Upper lobe of left lung (tissue), 6 donors: ENCODE data around the gene ATP6V1D. TPM values are rescaled to one million over a fixed set of nuclear protein-coding genes. Genes with fewer than 3 reads are reported as not detected.

Experiments used
- ATAC-seq, 2 donors: fragments of 200-7000 bp; cut with Tn5 transposase; one replicate each; pipeline ENCODE4 v1.9.1; 2022; ENCODE audit warnings: mild to moderate bottlenecking in 2 of 2, moderate library complexity in 2 of 2; ENCODE audit not compliant: low FRiP score in 2 of 2
- DNase-seq, 2 donors: peaks; one replicate each; pipeline ENCODE4 v3.0.0-alpha.2; 2019 to 2020
- H3K27ac ChIP-seq, 4 donors: fragments of 200-600 bp; sonication (generic); one replicate each; pipeline ENCODE4 v1.5.1; 2016 to 2019
- H3K27me3 ChIP-seq, 4 donors: fragments of 200-600 bp; sonication (generic); one replicate each; pipeline ENCODE4 v1.5.1; 2017 to 2019
- H3K36me3 ChIP-seq, 4 donors: fragments of 200-600 bp; sonication (generic); one replicate each; pipeline ENCODE4 v1.5.1; 2016 to 2019
- H3K4me1 ChIP-seq, 4 donors: fragments of 200-600 bp; sonication (generic); one replicate each; pipeline ENCODE4 v1.5.1; 2018 to 2019
- H3K4me3 ChIP-seq, 4 donors: fragments of 200-600 bp; sonication (generic); one replicate each; pipeline ENCODE4 v1.5.1; 2017 to 2019; ENCODE audit warnings: mild to moderate bottlenecking in 2 of 4, moderate library complexity in 1 of 4
- H3K9me3 ChIP-seq, 4 donors: fragments of 200-600 bp; sonication (generic); one replicate each; pipeline ENCODE4 v1.5.1; 2018 to 2019
- CTCF ChIP-seq, 6 experiments: fragments of 450-650 bp in 4 of 6; fragments of 200-600 bp in 2 of 6; sonication (generic) in 2 of 6; IDR thresholded peaks; one replicate each; pipeline ENCODE4 v1.5.1; 2016 to 2019; ENCODE audit warnings: antibody characterized with exemption in 6 of 6
- EP300 ChIP-seq, 4 donors: sonication (generic); formaldehyde crosslinking; IDR thresholded peaks; one replicate each; pipeline ENCODE4 v1.5.1; 2017; ENCODE audit warnings: antibody characterized with exemption in 4 of 4, control low read depth in 2 of 4
- POLR2A ChIP-seq, 4 donors: fragments of 450-650 bp; IDR thresholded peaks; one replicate each; pipeline ENCODE4 v1.5.1; 2016 to 2017; ENCODE audit warnings: antibody characterized with exemption in 4 of 4, mild to moderate bottlenecking in 2 of 4
- POLR2AphosphoS5 ChIP-seq, 2 donors: sonication (generic); formaldehyde crosslinking; IDR thresholded peaks; one replicate each; pipeline ENCODE4 v1.5.1; 2017; ENCODE audit warnings: antibody characterized with exemption in 2 of 2
- WGBS, 2 donors: methylation state at CpG; one replicate each; pipeline ENCODE4 v1.1.5; 2017 to 2018; 5-methylcytosine and 5-hydroxymethylcytosine counted together
- total RNA-seq, 6 donors: library from RNA; depleted of rRNA in 4 of 6; stranded (reverse); fragments of >200 nt in 4 of 6; gene quantifications; one replicate each; pipeline versions ENCODE4 v1.1.0 to v1.2.1, GENCODE V29; 2016 to 2021
- donor health status: DM: no; HTN: no; CAD: no; lungs with moderate emphysema.
- donor health status: DM: no; HTN: yes; CAD: no; lungs with severe emphysema.

The ATP6V1D gene
- total RNA-seq, 6 donors from 2014 or later: 57.6 to 145 (median 79.7) TPM

- ATAC-seq (no peak), DNase-seq (no peak)
Measured at GRCh38 chr14:67392123-67392522, 32.5 kb upstream of the ATP6V1D start.

GRCh38 chr14:67391268-67391667 is 31.7 kb upstream of the ATP6V1D start:
- WGBS, 2 donors: 64 to 66% methylated on average over 6 of the region's 6 CpGs
- TF ChIP-seq CTCF (IDR thresholded peaks at IDR 0.05): no peak
- TF ChIP-seq POLR2A (IDR thresholded peaks at IDR 0.05): no peak
- no peak for TF ChIP-seq POLR2AphosphoS5 (IDR thresholded peaks at IDR 0.05)
- no peak for TF ChIP-seq EP300 (IDR thresholded peaks at IDR 0.05)
- Histone ChIP-seq H3K9me3 (no peaks in the 10 kb centered on the region), H3K36me3 (peaks cover 0 to 12% (median 0%) of the 10 kb centered on the region in 4 donors), H3K27me3 (no peaks in the 10 kb centered on the region), H3K4me1 (no peaks in the 10 kb centered on the region), H3K27ac (no peak overlapping the region), H3K4me3 (no peak overlapping the region)
- ATAC-seq (no peak), DNase-seq (no peak)

More at GRCh38 chr14:67392123-67392522, 32.5 kb upstream of the ATP6V1D start:
- Histone ChIP-seq H3K4me1 (no peaks in the 10 kb centered on the region), H3K27me3 (no peaks in the 10 kb centered on the region), H3K4me3 (no peak overlapping the region), H3K9me3 (no peaks in the 10 kb centered on the region), H3K36me3 (peaks cover 0 to 5% (median 0%) of the 10 kb centered on the region in 4 donors), H3K27ac (no peak overlapping the region)
- TF ChIP-seq POLR2A (IDR thresholded peaks at IDR 0.05) (no peak), EP300 (IDR thresholded peaks at IDR 0.05) (no peak), POLR2AphosphoS5 (IDR thresholded peaks at IDR 0.05) (no peak), CTCF (IDR thresholded peaks at IDR 0.05) (no peak)
- 79 to 90% methylated on average over 3 of the region's 3 CpGs for WGBS, 2 donors

GRCh38 chr14:67389811-67390534 is 30.4 kb upstream of the ATP6V1D start:
- ATAC-seq (no peak), DNase-seq (no peak)
- no peaks in the 10 kb centered on the region for H3K27me3 ChIP-seq
- no peak overlapping the region for H3K4me3 ChIP-seq
- peaks cover 0 to 21% (median 1%) of the 10 kb centered on the region in 4 donors for H3K36me3 ChIP-seq
- H3K9me3 ChIP-seq: no peaks in the 10 kb centered on the region
- TF ChIP-seq EP300 (IDR thresholded peaks at IDR 0.05) (no peak), POLR2AphosphoS5 (IDR thresholded peaks at IDR 0.05) (no peak), POLR2A (IDR thresholded peaks at IDR 0.05) (no peak), CTCF (IDR thresholded peaks at IDR 0.05) (no peak)
- WGBS, 2 donors: 91 to 94% methylated on average over 1 of the region's 1 CpG
- H3K27ac ChIP-seq: no peak overlapping the region
- peaks cover 0 to 5% (median 0%) of the 10 kb centered on the region in 4 donors for H3K4me1 ChIP-seq

- Histone ChIP-seq H3K4me1 (peaks cover 0 to 7% (median 0%) of the 10 kb centered on the region in 4 donors), H3K27me3 (no peaks in the 10 kb centered on the region), H3K4me3 (no peak overlapping the region), H3K36me3 (peaks cover 1 to 28% (median 7%) of the 10 kb centered on the region in 4 donors), H3K27ac (no peak overlapping the region), H3K9me3 (no peaks in the 10 kb centered on the region)
- TF ChIP-seq POLR2AphosphoS5 (IDR thresholded peaks at IDR 0.05) (no peak), CTCF (IDR thresholded peaks at IDR 0.05) (no peak), POLR2A (IDR thresholded peaks at IDR 0.05) (no peak), EP300 (IDR thresholded peaks at IDR 0.05) (no peak)
- DNase-seq (no peak), ATAC-seq (no peak)
- WGBS, 2 donors: 79 to 85% methylated on average over 3 of the region's 3 CpGs
Measured at GRCh38 chr14:67389275-67389674, 29.7 kb upstream of the ATP6V1D start.

GRCh38 chr14:67387195-67387594 is 27.6 kb upstream of the ATP6V1D start:
- no peak for TF ChIP-seq EP300 (IDR thresholded peaks at IDR 0.05)
- no peak for TF ChIP-seq CTCF (IDR thresholded peaks at IDR 0.05)
- no peak for TF ChIP-seq POLR2AphosphoS5 (IDR thresholded peaks at IDR 0.05)
- no peak for TF ChIP-seq POLR2A (IDR thresholded peaks at IDR 0.05)
- Histone ChIP-seq H3K27ac (no peak overlapping the region), H3K36me3 (peaks cover 15 to 49% (median 26%) of the 10 kb centered on the region in 4 donors), H3K27me3 (no peaks in the 10 kb centered on the region), H3K4me1 (peaks cover 0 to 7% (median 0%) of the 10 kb centered on the region in 4 donors), H3K9me3 (no peaks in the 10 kb centered on the region), H3K4me3 (no peak overlapping the region)
- ATAC-seq (no peak), DNase-seq (no peak)
- 89 to 97% methylated on average over 2 of the region's 2 CpGs for WGBS, 2 donors
